ENCODE data around the gene ETS1.

DNA sequence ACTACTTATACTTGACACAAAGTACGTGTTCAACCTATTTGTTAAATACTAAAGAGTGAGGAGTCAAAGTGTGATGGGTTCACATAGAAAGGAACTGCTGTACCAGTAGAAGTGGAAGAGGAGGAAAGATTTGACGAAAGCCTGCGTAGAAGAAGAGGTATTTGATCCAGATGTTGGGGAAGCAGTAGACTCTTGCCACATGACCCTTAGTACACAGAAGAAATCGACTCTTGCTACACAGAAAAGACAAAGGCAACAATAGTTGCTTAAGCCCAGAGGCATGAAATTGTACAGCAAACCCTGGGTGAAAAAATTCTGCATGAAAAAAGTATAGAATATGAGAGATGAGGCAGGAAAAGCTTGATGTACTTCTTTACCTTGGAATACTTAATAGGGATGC, 152.9 kb downstream of the ETS1 start:
- TF ChIP-seq SMC3 (conservative IDR thresholded peaks at IDR 0.05; ENCODE audit: poor library complexity) (no peak), CTCF (IDR thresholded peaks at IDR 0.05; ENCODE audit: poor library complexity, severe bottlenecking) (no peak), RAD21 (conservative IDR thresholded peaks at IDR 0.05) (no peak), POLR2AphosphoS5 (IDR thresholded peaks at IDR 0.05) (no peak)
